Activated T-cell treated with anti-CD3 and anti-CD28 coated beads, Interleukin-2, amount 50 U/mL, for 1 hour (primary cell): ENCODE data around the gene ZNF716.
"Not testable (repeated sequence)": the region's sequence is repeated elsewhere in the genome, so short reads cannot be mapped to it uniquely, and the experiment has no call there.

Experiments
- DNase-seq: peaks from one replicate; pipeline ENCODE4 v3.0.0-alpha.2; 2020

The ZNF716 gene

DNA sequence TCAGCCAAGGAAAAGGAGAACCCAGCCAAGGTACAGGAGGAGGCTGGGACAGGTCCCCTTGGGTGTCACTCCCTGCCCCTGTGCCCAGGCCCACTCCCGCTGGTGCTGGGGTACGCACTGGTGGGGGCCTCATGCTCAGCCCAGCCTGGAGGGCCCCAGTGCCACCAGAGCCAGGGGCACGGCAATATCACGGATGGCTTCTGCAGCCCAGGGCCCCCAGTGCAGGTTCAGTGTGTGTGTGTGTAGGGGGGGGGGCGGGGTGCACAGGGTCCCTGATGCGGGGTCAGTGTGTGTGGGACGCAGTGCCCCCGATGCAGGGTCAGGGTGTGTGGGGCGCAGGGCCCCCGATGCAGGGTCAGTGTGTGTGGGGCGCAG is 23.4 kb upstream of the ZNF716 start:
- no peak for DNase-seq

DNA sequence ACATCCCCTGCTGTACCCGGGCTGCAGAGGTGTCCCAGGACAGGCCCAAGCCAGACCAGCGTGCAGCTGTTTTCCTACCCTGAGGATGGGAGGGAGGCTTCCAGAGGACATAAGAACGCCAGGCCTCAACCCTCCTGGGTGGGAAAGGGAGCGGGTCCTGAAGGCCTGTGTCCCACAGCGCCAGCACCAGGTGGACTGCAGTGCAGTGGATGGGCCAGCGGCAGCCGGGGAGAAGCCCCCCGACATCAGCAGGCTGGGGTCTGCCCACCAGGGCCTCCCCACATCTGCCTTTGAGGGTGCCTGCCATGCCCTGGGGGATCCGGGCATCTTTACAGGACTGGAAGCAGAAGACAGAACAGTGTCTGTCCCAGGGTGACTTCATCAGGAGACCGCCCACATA is 22.8 kb upstream of the ZNF716 start:
- no peak for DNase-seq

DNA sequence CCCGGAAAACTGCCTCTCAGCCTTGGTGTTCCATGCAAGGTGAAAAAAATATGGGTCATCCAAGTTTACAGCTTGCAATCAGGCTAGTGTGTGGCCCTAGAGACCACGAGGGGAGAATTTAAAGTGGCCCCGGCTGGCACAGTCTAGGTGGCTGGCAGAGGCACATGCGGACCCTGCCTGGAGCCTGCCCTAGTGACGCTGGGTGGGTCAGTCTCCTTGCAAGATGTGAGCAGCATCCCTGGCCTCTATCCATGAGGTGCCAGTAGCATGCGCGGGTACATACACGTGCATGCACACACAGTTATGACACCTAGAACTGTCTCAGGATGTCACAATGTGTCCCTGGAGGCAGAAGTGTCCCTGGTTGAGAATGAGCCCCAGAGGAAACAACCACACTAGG is 22.4 kb upstream of the ZNF716 start:
- DNase-seq = no peak

DNA sequence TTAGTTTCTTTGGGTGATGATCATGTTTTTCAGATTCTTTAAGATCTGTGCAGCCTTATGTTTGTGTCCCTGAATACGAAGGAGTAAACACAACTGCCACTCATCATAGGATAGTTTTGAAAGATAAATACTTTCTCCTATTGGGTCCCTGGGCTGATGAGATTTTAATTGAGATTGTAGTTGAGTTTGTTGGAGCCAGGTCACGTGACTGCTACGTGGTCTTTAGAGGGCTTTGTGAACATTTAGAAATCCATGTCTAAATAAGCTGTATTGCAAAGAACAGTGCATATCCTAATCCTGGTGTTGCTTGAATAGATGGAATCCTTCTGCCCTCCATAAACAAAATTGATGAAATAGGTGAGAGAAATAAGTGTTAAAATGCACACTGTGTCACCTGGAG is 17.4 kb upstream of the ZNF716 start:
- DNase-seq = no peak

DNA sequence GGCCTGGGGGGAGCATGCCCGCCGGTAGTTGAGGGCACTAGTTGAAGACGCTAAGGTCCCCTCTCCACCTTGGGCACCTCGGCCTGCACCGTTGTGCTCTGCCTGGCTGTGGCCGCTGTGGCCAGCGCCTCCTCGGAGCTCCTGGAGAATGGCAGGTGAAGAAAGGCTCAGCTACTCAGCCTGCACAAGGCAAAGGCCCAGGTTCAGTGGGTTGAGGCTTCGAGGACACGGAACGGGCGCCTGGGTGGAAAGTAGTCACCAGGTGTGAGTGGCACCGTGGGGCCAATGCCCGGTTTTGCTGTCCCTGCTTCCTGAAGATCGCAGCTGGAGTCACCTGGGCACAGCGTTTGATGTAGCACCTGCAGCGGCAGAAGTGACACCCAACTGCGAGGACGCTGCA is 12.4 kb upstream of the ZNF716 start:
- no peak for DNase-seq

DNA sequence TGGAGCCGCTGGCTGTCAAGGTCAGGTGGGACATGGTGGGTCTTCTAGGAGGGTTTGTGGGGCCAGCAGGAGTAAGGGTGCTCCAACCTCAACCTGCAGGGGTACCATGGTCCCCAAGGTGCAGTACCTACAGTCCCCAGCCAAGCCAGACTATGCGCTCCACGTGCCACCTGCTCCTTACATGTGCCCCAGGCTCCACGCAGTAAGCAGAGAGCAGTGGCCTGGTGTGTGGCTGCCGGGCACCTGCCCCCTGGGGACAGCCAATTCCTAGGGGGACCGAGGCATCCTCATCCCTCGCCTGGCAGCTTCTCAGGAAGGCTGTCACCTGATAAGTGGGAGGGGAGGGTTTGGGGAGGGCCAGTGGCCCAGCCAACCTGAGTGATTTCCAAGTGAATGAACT is 11.7 kb upstream of the ZNF716 start:
- no peak for DNase-seq

DNA sequence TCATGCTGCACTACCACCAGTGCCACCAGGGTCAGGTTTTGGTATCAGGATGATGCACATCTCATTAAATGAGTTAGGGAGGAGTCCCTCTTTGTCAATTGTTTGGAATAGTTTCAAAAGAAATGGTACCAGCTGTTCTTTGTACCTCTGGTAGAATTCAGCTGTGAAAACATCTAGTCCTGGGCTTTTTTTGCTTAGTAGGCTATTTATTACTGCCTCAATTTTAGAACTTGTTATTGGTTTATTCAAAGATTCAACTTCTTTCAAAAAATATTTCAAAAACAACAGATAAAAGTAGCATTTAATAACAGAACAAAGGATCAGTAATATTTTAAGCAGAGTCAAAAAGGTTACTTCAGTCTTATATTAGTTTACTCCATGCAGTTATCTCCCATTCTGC is 6.4 kb upstream of the ZNF716 start:
- no peak for DNase-seq

DNA sequence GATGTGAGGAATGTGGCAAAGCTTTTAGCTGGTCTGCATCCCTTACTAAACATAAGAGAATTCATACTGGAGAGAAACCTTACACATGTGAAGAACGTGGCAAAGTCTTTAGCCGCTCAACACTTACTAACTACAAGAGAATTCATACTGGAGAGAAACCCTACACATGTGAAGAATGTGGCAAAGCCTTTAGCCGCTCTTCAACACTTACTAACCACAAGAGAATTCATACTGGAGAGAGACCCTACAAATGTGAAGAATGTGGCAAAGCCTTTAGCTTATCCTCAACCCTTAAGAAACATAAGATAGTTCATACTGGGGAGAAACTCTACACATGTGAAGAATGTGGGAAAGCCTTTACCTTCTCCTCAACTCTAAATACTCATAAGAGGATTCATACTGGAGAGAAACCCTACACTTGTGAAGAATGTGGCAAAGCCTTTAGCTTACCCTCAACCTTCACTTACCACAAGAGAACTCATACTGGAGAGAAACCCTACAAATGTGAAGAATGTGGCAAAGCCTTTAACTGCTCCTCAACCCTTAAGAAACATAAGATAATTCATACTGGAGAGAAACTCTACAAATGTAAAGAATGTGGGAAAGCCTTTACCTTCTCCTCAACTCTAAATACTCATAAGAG is 19.3 kb downstream of the ZNF716 start:
- DNase-seq = not testable (repeated sequence)

DNA sequence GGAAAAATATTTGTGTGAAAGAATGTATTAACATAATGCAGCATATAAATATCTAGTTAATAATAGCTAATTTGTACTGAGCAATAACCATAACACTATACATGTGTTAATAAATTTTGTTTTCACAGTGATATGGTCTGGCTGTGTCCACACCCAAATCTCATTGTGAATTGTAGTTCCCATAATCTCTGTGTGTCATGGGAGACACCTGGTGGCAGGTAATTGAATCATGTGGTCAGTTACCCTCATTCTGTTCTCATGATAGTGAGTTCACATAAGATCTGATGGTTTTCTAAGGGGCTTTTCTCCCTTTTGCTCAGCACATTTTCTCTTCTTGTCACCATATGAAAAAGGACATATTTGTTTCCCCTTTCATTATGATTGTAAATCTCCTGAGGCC is 30.3 kb downstream of the ZNF716 start:
- DNase-seq = not testable (repeated sequence)

DNA sequence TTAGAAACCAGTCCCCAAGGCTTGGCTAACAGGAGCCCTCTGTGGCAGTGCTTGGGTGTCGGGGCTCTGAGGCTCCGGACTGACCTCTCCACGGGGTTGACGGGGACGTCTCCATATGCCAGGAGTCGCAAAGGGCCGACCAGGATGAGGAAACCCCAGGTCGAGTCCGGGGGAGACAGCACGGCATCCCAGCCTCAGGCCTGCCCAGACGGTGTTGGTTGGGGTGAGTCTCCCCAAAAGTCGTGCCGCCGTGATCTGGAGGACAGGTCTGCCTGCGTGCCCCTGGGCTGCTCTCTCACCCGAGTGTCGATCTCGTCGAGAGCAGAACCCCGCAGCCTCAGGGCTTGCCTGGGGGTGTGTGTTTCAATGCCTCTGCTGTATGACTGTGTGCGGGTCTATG is 35.0 kb downstream of the ZNF716 start:
- DNase-seq = not testable (repeated sequence)

DNA sequence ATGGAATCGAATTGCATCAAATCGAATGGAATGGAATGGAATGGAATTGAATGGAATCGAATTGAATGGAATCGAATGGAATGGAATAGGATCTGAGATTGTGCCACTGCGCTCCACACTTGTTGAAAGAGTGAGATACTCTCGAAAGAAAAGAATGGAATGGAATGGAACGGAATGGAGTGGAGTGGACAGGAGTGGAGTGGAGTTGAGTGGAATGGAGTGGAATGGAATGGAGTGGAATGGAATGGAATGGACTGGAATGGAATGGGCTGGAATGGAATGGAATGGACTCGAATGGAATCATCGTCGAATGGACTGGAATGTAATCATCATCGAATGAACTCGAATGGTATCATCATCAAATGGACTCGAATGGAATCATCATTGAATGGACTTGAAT is 38.0 kb downstream of the ZNF716 start:
- no peak for DNase-seq

DNA sequence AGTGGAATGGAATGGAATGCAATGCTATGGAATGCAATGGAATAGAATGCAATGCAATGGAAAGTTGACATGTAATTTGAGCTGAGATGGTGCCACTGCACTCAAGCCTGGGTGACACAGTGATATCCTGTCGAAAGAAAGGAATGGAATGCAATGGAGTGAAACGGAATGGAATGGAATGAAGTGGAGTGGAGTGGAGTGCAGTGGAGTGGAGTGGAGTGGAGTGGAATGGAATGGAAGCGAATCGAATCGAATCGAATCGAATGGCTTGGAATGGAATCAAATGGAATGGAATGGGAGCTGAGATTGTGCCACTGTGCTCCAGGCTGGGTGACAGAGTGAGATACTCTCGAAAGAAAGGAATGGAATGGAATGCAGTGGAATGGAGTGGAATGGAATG is 45.1 kb downstream of the ZNF716 start:
- DNase-seq = not testable (repeated sequence)

DNA sequence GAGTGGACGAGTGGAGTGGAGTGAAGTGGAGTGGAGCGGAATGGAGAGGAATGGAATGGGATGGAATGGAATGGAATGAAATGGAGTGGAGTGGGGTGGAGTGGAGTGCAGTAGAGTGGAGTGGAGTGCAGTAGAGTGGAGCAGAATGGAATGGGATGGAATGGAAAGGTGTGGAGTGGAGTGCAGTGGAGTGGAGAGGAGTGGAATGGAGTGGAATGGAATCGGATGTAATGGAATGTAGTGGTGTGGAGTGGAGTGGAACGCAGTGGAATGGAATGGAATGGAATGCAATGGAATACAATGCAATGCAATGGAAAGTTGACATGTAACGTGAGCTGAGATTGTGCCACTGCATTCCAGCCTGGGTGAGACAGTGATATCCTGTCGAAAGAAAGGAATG is 46.4 kb downstream of the ZNF716 start:
- DNase-seq = no peak

DNA sequence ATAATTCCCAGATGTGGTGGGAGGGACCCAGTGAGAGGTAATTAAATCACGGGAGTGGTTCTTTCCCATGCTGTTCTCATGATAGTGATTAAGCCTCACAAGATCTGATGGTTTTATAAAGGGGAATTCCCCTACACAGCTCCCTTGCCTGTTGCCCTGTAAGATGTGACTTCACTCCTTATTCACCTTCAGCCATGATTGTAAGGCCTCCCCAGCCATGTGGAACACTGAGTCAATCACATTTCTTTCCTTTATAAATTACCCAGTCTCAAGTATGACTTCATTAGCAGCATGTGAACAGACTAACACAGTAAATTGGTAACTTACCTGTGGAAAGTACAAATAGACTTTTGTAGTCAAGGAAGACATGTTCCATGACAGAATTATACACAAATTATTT is 55.2 kb downstream of the ZNF716 start:
- no peak for DNase-seq
